Neural cell (in vitro differentiated cells): ENCODE data around the gene GFER. TPM values are rescaled to one million over a fixed set of nuclear protein-coding genes. Genes with fewer than 3 reads are reported as not detected.

ENCODE experiments used
- H2AFZ ChIP-seq: fragments of 200-600, 300-800 bp; sonication (generic), shearing (Covaris generic); 2 replicates; pipeline ENCODE4 v1.6.0; 2014; ENCODE audit warnings: low read depth, mild to moderate bottlenecking, antibody characterized with exemption, low read length, moderate library complexity
- H3F3A ChIP-seq: fragments of 200-600 bp; shearing (Covaris generic); 2 replicates; pipeline ENCODE4 v1.6.1; 2016; ENCODE audit warnings: mild to moderate bottlenecking, moderate library complexity, mixed read lengths, antibody characterized with exemption, low read length; ENCODE audit not compliant: insufficient read depth, poor library complexity, severe bottlenecking
- H3K27ac ChIP-seq: fragments of 200-600, 300-800 bp; sonication (generic), shearing (Covaris generic); 2 replicates; pipeline ENCODE4 v1.5.1; 2014; ENCODE audit warnings: mild to moderate bottlenecking, low read length, moderate library complexity
- H3K27me3 ChIP-seq: fragments of 300-800, 200-600 bp; sonication (generic), shearing (Covaris generic); 2 replicates; pipeline ENCODE4 v1.6.0; 2014; ENCODE audit warnings: mild to moderate bottlenecking, low read depth, low read length, moderate library complexity; ENCODE audit not compliant: insufficient read depth
- H3K36me3 ChIP-seq: fragments of 300-800, 200-600 bp; sonication (generic), shearing (Covaris generic); 2 replicates; pipeline ENCODE4 v1.5.1; 2014; ENCODE audit warnings: mild to moderate bottlenecking, antibody characterized with exemption, low read length, moderate library complexity; ENCODE audit not compliant: insufficient read depth
- H3K4me2 ChIP-seq: fragments of 300-800, 200-600 bp; sonication (generic), shearing (Covaris generic); 2 replicates; pipeline ENCODE4 v1.6.0; 2014; ENCODE audit warnings: mild to moderate bottlenecking, low read length
- H3K4me3 ChIP-seq: fragments of 300-800, 200-600 bp; sonication (generic), shearing (Covaris generic); 2 replicates; pipeline ENCODE4 v1.5.1; 2014; ENCODE audit warnings: mild to moderate bottlenecking, low read length, moderate library complexity
- H3K79me2 ChIP-seq: fragments of 200-600 bp; shearing (Covaris generic); replicated peaks from 2 replicates; pipeline ENCODE4 v1.6.0; 2014; ENCODE audit warnings: mild to moderate bottlenecking, low read length, moderate library complexity; ENCODE audit not compliant: insufficient read depth
- H3K9ac ChIP-seq: fragments of 300-800, 200-600 bp; sonication (generic), shearing (Covaris generic); 2 replicates; pipeline ENCODE4 v1.6.1; 2016; ENCODE audit warnings: mild to moderate bottlenecking, low read length, mixed read lengths
- H3K9me2 ChIP-seq: fragments of 200-600 bp; shearing (Covaris generic); 2 replicates; pipeline ENCODE4 v1.6.1; 2016; ENCODE audit warnings: mild to moderate bottlenecking, low read length, mixed read lengths; ENCODE audit not compliant: insufficient read depth
- H3K9me3 ChIP-seq: fragments of 200-600, 300-800 bp; sonication (generic), shearing (Covaris generic); 2 replicates; pipeline ENCODE4 v1.6.1; 2016; ENCODE audit warnings: mild to moderate bottlenecking, mixed run types, low read length, moderate library complexity, mixed read lengths
- H4K20me1 ChIP-seq: fragments of 200-600 bp; shearing (Covaris generic); 2 replicates; pipeline ENCODE4 v1.6.1; 2016; ENCODE audit warnings: mild to moderate bottlenecking, mixed run types; ENCODE audit not compliant: insufficient read depth
- EP300 ChIP-seq: fragments of 450-650 bp; conservative IDR thresholded peaks from 2 replicates; pipeline ENCODE4 v1.6.1; 2014; ENCODE audit warnings: antibody characterized with exemption, mild to moderate bottlenecking, moderate library complexity; ENCODE audit not compliant: poor library complexity, severe bottlenecking
- EZH2 ChIP-seq: fragments of 200-600, 300-800 bp; shearing (Covaris generic), sonication (generic); IDR thresholded peaks from 2 replicates; pipeline ENCODE4 v1.6.1; 2014; ENCODE audit warnings: antibody characterized with exemption, low read length, borderline replicate concordance, mild to moderate bottlenecking; ENCODE audit not compliant: insufficient read depth, poor library complexity, severe bottlenecking
- MXI1 ChIP-seq: fragments of 450-650 bp; conservative IDR thresholded peaks from 2 replicates; pipeline ENCODE4 v1.6.1; 2014; ENCODE audit warnings: antibody characterized with exemption, mild to moderate bottlenecking; ENCODE audit not compliant: poor library complexity, severe bottlenecking
- POLR2AphosphoS5 ChIP-seq: IDR thresholded peaks from 2 replicates; pipeline ENCODE4 v1.6.1; 2012
- RAD21 ChIP-seq: fragments of 450-650 bp; conservative IDR thresholded peaks from 2 replicates; pipeline ENCODE4 v1.6.1; 2014; ENCODE audit warnings: antibody characterized with exemption, mild to moderate bottlenecking, moderate library complexity
- SMC3 ChIP-seq: fragments of 450-650 bp; conservative IDR thresholded peaks from 2 replicates; pipeline ENCODE4 v1.6.1; 2014; ENCODE audit warnings: antibody characterized with exemption, mild to moderate bottlenecking, moderate library complexity; ENCODE audit not compliant: poor library complexity
- TAF1 ChIP-seq: IDR thresholded peaks from 2 replicates; pipeline ENCODE4 v1.6.1; 2012; ENCODE audit warnings: low read depth
- polyA plus RNA-seq: library from polyadenylated mRNA; depleted of rRNA; stranded (reverse); fragments of >200 nt; gene quantifications from 2 replicates; pipeline ENCODE4 v1.2.3, GENCODE V29; 2014
- TF ChIP-seq, protein P1 (sequence below): fragments of 450-650 bp; IDR thresholded peaks from 2 replicates; pipeline ENCODE4 v1.5.1; 2014; ENCODE audit warnings: antibody characterized with exemption, mild to moderate bottlenecking, moderate library complexity; ENCODE audit not compliant: poor library complexity, severe bottlenecking
- TF ChIP-seq, protein P2 (sequence below): IDR thresholded peaks from 2 replicates; pipeline ENCODE4 v1.6.1; 2012; ENCODE audit warnings: borderline replicate concordance

GFER gene
- polyA plus RNA-seq, 1 donor from 2014 or later, result 37.8 TPM

DNA sequence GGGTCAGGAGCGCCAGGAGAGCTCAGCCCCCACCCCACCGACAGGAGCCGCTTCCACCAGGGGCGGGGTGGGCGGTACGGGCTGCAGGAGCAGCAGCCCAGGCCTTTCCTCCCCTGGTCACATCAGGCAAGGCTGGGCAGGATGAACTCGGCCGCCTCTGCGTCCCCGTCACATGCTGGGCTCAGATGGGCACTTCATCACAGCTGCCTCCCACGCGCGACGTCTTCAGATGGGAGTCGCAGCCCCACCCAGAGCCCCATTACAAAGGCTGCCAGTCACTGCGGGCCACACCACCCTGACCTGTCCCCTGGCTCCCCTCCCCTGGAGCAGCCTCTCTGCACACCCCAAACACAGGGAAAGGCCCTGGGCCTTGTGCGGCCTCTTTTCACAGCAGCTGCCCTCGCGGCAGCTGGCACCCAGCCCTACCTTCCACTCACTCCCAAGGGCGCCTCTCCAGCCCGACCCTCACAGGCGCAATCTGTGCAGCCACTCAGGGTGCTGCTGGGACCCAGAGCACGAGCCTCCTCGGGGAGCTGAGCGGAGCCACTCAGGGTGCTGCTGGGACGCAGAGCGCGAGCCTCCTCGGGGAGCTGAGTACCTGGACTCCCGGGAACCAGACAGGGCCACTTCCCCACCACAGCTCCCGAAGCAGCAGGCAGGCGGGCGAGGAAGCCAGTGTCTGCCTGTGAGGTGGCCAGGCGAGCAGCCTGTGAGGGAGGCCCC, 21.0 kb downstream of the GFER start:
- Histone ChIP-seq H3K36me3 (no peaks in the 10 kb centered on the region), H3K4me2 (no peak overlapping the region), H3K4me3 (no peak overlapping the region), H2AFZ (no peak overlapping the region), H3K27me3 (no peaks in the 10 kb centered on the region), H3K9me3 (no peaks in the 10 kb centered on the region), H4K20me1 (peaks cover 5% of the 10 kb centered on the region), H3F3A (no peaks in the 10 kb centered on the region), H3K79me2 (peaks cover 39% of the 10 kb centered on the region), H3K27ac (no peak overlapping the region), H3K9ac (no peak overlapping the region), H3K9me2 (no peaks in the 10 kb centered on the region)
- TF ChIP-seq, protein P1, sequence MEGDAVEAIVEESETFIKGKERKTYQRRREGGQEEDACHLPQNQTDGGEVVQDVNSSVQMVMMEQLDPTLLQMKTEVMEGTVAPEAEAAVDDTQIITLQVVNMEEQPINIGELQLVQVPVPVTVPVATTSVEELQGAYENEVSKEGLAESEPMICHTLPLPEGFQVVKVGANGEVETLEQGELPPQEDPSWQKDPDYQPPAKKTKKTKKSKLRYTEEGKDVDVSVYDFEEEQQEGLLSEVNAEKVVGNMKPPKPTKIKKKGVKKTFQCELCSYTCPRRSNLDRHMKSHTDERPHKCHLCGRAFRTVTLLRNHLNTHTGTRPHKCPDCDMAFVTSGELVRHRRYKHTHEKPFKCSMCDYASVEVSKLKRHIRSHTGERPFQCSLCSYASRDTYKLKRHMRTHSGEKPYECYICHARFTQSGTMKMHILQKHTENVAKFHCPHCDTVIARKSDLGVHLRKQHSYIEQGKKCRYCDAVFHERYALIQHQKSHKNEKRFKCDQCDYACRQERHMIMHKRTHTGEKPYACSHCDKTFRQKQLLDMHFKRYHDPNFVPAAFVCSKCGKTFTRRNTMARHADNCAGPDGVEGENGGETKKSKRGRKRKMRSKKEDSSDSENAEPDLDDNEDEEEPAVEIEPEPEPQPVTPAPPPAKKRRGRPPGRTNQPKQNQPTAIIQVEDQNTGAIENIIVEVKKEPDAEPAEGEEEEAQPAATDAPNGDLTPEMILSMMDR, result no peak
- TF ChIP-seq EP300 (no peak), MXI1 (no peak), POLR2AphosphoS5 (no peak), SMC3 (no peak), RAD21 (no peak), EZH2 (no peak), TAF1 (no peak)
- TF ChIP-seq, protein P2, sequence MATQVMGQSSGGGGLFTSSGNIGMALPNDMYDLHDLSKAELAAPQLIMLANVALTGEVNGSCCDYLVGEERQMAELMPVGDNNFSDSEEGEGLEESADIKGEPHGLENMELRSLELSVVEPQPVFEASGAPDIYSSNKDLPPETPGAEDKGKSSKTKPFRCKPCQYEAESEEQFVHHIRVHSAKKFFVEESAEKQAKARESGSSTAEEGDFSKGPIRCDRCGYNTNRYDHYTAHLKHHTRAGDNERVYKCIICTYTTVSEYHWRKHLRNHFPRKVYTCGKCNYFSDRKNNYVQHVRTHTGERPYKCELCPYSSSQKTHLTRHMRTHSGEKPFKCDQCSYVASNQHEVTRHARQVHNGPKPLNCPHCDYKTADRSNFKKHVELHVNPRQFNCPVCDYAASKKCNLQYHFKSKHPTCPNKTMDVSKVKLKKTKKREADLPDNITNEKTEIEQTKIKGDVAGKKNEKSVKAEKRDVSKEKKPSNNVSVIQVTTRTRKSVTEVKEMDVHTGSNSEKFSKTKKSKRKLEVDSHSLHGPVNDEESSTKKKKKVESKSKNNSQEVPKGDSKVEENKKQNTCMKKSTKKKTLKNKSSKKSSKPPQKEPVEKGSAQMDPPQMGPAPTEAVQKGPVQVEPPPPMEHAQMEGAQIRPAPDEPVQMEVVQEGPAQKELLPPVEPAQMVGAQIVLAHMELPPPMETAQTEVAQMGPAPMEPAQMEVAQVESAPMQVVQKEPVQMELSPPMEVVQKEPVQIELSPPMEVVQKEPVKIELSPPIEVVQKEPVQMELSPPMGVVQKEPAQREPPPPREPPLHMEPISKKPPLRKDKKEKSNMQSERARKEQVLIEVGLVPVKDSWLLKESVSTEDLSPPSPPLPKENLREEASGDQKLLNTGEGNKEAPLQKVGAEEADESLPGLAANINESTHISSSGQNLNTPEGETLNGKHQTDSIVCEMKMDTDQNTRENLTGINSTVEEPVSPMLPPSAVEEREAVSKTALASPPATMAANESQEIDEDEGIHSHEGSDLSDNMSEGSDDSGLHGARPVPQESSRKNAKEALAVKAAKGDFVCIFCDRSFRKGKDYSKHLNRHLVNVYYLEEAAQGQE, result no peak

DNA sequence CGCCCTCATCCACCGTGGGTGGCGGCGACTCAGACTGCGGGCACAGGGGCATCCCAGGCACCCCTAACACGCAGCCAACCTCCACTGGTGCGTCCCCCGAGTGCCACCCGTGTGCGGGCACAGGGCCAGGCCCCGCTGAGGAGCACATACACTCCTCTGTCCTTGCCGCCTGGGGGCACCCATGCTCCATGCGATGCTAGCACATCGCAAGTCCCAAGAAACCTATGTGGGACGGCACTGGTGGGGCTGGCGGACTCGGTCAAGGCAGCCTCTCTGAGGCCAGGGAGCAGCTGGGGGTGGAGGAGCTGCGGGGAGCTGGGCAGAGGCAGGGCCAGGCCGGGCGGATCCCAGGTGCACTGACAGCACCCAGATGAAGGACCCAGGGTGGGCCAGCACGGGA, 21.7 kb downstream of the GFER start:
- Histone ChIP-seq H3K4me2 (no peak overlapping the region), H3K36me3 (no peaks in the 10 kb centered on the region), H3K9ac (no peak overlapping the region), H3K4me3 (no peak overlapping the region), H3F3A (no peaks in the 10 kb centered on the region), H3K27me3 (no peaks in the 10 kb centered on the region), H3K9me3 (no peaks in the 10 kb centered on the region), H3K79me2 (peaks cover 46% of the 10 kb centered on the region), H3K9me2 (no peaks in the 10 kb centered on the region), H3K27ac (no peak overlapping the region), H4K20me1 (peaks cover 5% of the 10 kb centered on the region), H2AFZ (no peak overlapping the region)
- TF ChIP-seq RAD21 (no peak), SMC3 (no peak), EP300 (no peak), MXI1 (no peak), TAF1 (no peak), POLR2AphosphoS5 (no peak), EZH2 (no peak)
- TF ChIP-seq, protein P2, result no peak
- TF ChIP-seq, protein P1, result no peak
